ENCODE measurements around the gene ARPC1A. TPM values are rescaled to one million over a fixed set of nuclear protein-coding genes. Genes with fewer than 3 reads are reported as not detected.

The ARPC1A gene
- total RNA-seq, 1 donor from 2014 or later: 196 TPM

GRCh38 chr7:99380823-99381663, 55.3 kb downstream of the ARPC1A start:
- Mint-ChIP-seq H3K4me1 (ENCODE audit: unreplicated experiment) (peaks cover 19% of the 10 kb centered on the region), H3K4me3 (ENCODE audit: unreplicated experiment) (no peak overlapping the region), H3K36me3 (ENCODE audit: low read depth, unreplicated experiment) (peaks cover 10% of the 10 kb centered on the region), H3K9me3 (ENCODE audit: unreplicated experiment) (no peaks in the 10 kb centered on the region), H3K27ac (ENCODE audit: unreplicated experiment) (peak overlapping the region; percentile 48), H3K27me3 (ENCODE audit: unreplicated experiment) (peaks cover 5% of the 10 kb centered on the region)
- DNase-seq (ENCODE audit: low spot score): no peak
- no peak for TF ChIP-seq CTCF (IDR thresholded peaks at IDR 0.05; ENCODE audit: unreplicated experiment)

- DNase-seq (ENCODE audit: low spot score): no peak
- Mint-ChIP-seq H3K9me3 (ENCODE audit: unreplicated experiment) (no peaks in the 10 kb centered on the region), H3K4me3 (ENCODE audit: unreplicated experiment) (no peak overlapping the region), H3K36me3 (ENCODE audit: low read depth, unreplicated experiment) (peaks cover 16% of the 10 kb centered on the region), H3K4me1 (ENCODE audit: unreplicated experiment) (peaks cover 19% of the 10 kb centered on the region), H3K27ac (ENCODE audit: unreplicated experiment) (no peak overlapping the region), H3K27me3 (ENCODE audit: unreplicated experiment) (peaks cover 5% of the 10 kb centered on the region)
- no peak for TF ChIP-seq CTCF (IDR thresholded peaks at IDR 0.05; ENCODE audit: unreplicated experiment)
Observed at GRCh38 chr7:99381664-99382075, 56.0 kb downstream of the ARPC1A start.

- Mint-ChIP-seq H3K36me3 (ENCODE audit: low read depth, unreplicated experiment) (peaks cover 18% of the 10 kb centered on the region), H3K9me3 (ENCODE audit: unreplicated experiment) (no peaks in the 10 kb centered on the region), H3K4me3 (ENCODE audit: unreplicated experiment) (peak overlapping the region; percentile 69), H3K27ac (ENCODE audit: unreplicated experiment) (peak overlapping the region; percentile 42), H3K27me3 (ENCODE audit: unreplicated experiment) (peaks cover 7% of the 10 kb centered on the region), H3K4me1 (ENCODE audit: unreplicated experiment) (peaks cover 19% of the 10 kb centered on the region)
- TF ChIP-seq CTCF (IDR thresholded peaks at IDR 0.05; ENCODE audit: unreplicated experiment): no peak
- DNase-seq (ENCODE audit: low spot score): no peak
Observed at GRCh38 chr7:99383203-99383602, 57.5 kb downstream of the ARPC1A start.

GRCh38 chr7:99383791-99384370, 58.2 kb downstream of the ARPC1A start:
- DNase-seq (ENCODE audit: low spot score): no peak
- TF ChIP-seq CTCF (IDR thresholded peaks at IDR 0.05; ENCODE audit: unreplicated experiment): no peak
- Mint-ChIP-seq H3K27me3 (ENCODE audit: unreplicated experiment) (peaks cover 7% of the 10 kb centered on the region), H3K4me3 (ENCODE audit: unreplicated experiment) (no peak overlapping the region), H3K36me3 (ENCODE audit: low read depth, unreplicated experiment) (peaks cover 21% of the 10 kb centered on the region), H3K4me1 (ENCODE audit: unreplicated experiment) (peaks cover 18% of the 10 kb centered on the region), H3K27ac (ENCODE audit: unreplicated experiment) (no peak overlapping the region), H3K9me3 (ENCODE audit: unreplicated experiment) (no peaks in the 10 kb centered on the region)

- TF ChIP-seq CTCF (IDR thresholded peaks at IDR 0.05; ENCODE audit: unreplicated experiment): no peak
- Mint-ChIP-seq H3K27ac (ENCODE audit: unreplicated experiment) (no peak overlapping the region), H3K4me3 (ENCODE audit: unreplicated experiment) (no peak overlapping the region), H3K9me3 (ENCODE audit: unreplicated experiment) (no peaks in the 10 kb centered on the region), H3K4me1 (ENCODE audit: unreplicated experiment) (peaks cover 12% of the 10 kb centered on the region), H3K27me3 (ENCODE audit: unreplicated experiment) (peaks cover 7% of the 10 kb centered on the region), H3K36me3 (ENCODE audit: low read depth, unreplicated experiment) (peaks cover 20% of the 10 kb centered on the region)
- DNase-seq (ENCODE audit: low spot score): no peak
Observed at GRCh38 chr7:99384523-99384922, 58.8 kb downstream of the ARPC1A start.
